ENCODE measurements around the gene ROBO1. TPM values are rescaled to one million over a fixed set of nuclear protein-coding genes. Genes with fewer than 3 reads are reported as not detected.

ROBO1 gene
- total and polyA plus RNA-seq, 4 donors = 1.0 to 30.3 (median 3.9) TPM

DNA sequence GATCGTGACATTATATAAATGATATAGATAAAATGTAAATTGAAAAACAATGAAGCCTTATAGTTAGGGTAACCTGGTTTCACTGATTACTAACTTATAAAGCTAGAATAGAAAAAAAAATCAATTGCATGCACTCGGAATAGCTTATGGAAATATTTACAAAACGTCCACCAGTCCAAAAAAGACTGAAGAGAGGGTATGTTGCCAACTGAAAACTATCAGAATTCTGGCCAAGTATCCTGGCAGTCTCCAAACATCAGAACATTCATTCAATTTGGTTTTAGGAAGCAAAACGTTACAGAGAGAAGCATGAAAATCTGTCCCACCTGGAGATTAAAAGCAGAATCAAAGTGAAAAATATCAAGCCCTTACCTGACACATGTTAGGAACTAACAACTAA is 892.4 kb downstream of the ROBO1 start:
- Histone ChIP-seq H3K27me3 (ENCODE audit: control insufficient read depth in 4 of 4, insufficient read depth in 4 of 4, low read length in 3 of 4) (no peaks in the 10 kb centered on the region), H3K9ac (ENCODE audit: low read depth in 1 of 2, low read length in 2 of 2) (no peak overlapping the region), H3K4me3 (ENCODE audit: low read depth in 1 of 3, low read length in 3 of 3) (no peak overlapping the region), H3K4me1 (ENCODE audit: control insufficient read depth in 4 of 4, insufficient read depth in 4 of 4, low read length in 3 of 4) (no peaks in the 10 kb centered on the region), H3K36me3 (ENCODE audit: control insufficient read depth in 4 of 4, insufficient read depth in 3 of 4, low read depth in 1 of 4, low read length in 3 of 4) (no peaks in the 10 kb centered on the region), H3K9me3 (ENCODE audit: control insufficient read depth in 4 of 4, low read length in 3 of 4) (no peaks in the 10 kb centered on the region), H3K27ac (ENCODE audit: low read depth in 1 of 2, low read length in 2 of 2) (no peak overlapping the region)
- DNase-seq (ENCODE audit: low spot score) = no peak
- TF ChIP-seq HNF4A (conservative IDR thresholded peaks at IDR 0.05) = peak; percentile 23 to 32
- no peak for TF ChIP-seq HNF4G (IDR thresholded peaks at IDR 0.05)
- no peak for TF ChIP-seq GABPA (IDR thresholded peaks at IDR 0.05 in 1 of 2, conservative IDR thresholded peaks at IDR 0.05 in 1 of 2)
- no peak for TF ChIP-seq FOXA1 (IDR thresholded peaks at IDR 0.05)
- TF ChIP-seq RXRA (IDR thresholded peaks at IDR 0.05) = peak in 1 of 2 donors; percentile 16
- peak; percentile 15 to 31 for TF ChIP-seq RAD21 (IDR thresholded peaks at IDR 0.05)
- TF ChIP-seq JUND (IDR thresholded peaks at IDR 0.05) = no peak
- 33% methylated on average over 4 of the region's 4 CpGs for WGBS

DNA sequence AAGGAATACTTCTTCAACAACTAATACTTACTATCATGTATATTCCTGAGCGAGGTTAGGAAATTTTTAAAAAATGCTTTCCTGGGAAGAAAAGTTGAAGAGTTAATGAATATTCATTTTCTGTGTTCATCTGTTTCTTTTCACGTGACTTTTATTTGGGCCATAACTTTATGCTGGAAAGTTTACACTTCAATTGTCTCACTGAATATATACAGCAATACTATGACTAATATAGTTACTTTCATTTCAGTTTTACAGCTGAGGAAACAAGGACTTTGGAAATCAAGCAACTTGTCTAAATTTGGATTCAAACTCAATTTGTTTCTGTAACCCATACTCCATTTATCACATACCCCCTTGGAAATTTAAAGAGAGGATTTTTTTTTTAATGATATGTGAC is 894.2 kb downstream of the ROBO1 start:
- no peak for DNase-seq (ENCODE audit: low spot score)
- no peaks in the 10 kb centered on the region for H3K36me3 ChIP-seq (ENCODE audit: control insufficient read depth in 4 of 4, insufficient read depth in 3 of 4, low read depth in 1 of 4, low read length in 3 of 4)
- no peaks in the 10 kb centered on the region for H3K9me3 ChIP-seq (ENCODE audit: control insufficient read depth in 4 of 4, low read length in 3 of 4)
- no peak for TF ChIP-seq TAF1 (conservative IDR thresholded peaks at IDR 0.05)
- TF ChIP-seq GABPA (IDR thresholded peaks at IDR 0.05 in 1 of 2, conservative IDR thresholded peaks at IDR 0.05 in 1 of 2) = no peak
- whole genome bisulfite sequencing = 86% methylated on average over 2 of the region's 2 CpGs
- no peaks in the 10 kb centered on the region for H3K4me1 ChIP-seq (ENCODE audit: control insufficient read depth in 4 of 4, insufficient read depth in 4 of 4, low read length in 3 of 4)
- H3K27me3 ChIP-seq (ENCODE audit: control insufficient read depth in 4 of 4, insufficient read depth in 4 of 4, low read length in 3 of 4) = no peaks in the 10 kb centered on the region
- no peak overlapping the region for H3K9ac ChIP-seq (ENCODE audit: low read depth in 1 of 2, low read length in 2 of 2)
- H3K27ac ChIP-seq (ENCODE audit: low read depth in 1 of 2, low read length in 2 of 2) = no peak overlapping the region
- no peak overlapping the region for H3K4me3 ChIP-seq (ENCODE audit: low read depth in 1 of 3, low read length in 3 of 3)

GRCh38 chr3:78872195-78872594 is 895.6 kb downstream of the ROBO1 start:
- H3K4me3 ChIP-seq (ENCODE audit: low read depth in 1 of 3, low read length in 3 of 3) = no peak overlapping the region
- H3K27me3 ChIP-seq (ENCODE audit: control insufficient read depth in 4 of 4, insufficient read depth in 4 of 4, low read length in 3 of 4) = no peaks in the 10 kb centered on the region
- no peaks in the 10 kb centered on the region for H3K36me3 ChIP-seq (ENCODE audit: control insufficient read depth in 4 of 4, insufficient read depth in 3 of 4, low read depth in 1 of 4, low read length in 3 of 4)
- no peaks in the 10 kb centered on the region for H3K4me1 ChIP-seq (ENCODE audit: control insufficient read depth in 4 of 4, insufficient read depth in 4 of 4, low read length in 3 of 4)
- no peak overlapping the region for H3K9ac ChIP-seq (ENCODE audit: low read depth in 1 of 2, low read length in 2 of 2)
- H3K27ac ChIP-seq (ENCODE audit: low read depth in 1 of 2, low read length in 2 of 2) = no peak overlapping the region
- no peaks in the 10 kb centered on the region for H3K9me3 ChIP-seq (ENCODE audit: control insufficient read depth in 4 of 4, low read length in 3 of 4)
- WGBS = 40% methylated on average over 3 of the region's 3 CpGs
- TF ChIP-seq NR2F2 (IDR thresholded peaks at IDR 0.05) (peak; percentile 86), EGR1 (IDR thresholded peaks at IDR 0.05; ENCODE audit: low read depth in 2 of 2) (no peak)
- DNase-seq (ENCODE audit: low spot score) = no peak

GRCh38 chr3:78871048-78871447 is 896.8 kb downstream of the ROBO1 start:
- Histone ChIP-seq H3K36me3 (ENCODE audit: control insufficient read depth in 4 of 4, insufficient read depth in 3 of 4, low read depth in 1 of 4, low read length in 3 of 4) (no peaks in the 10 kb centered on the region), H3K9me3 (ENCODE audit: control insufficient read depth in 4 of 4, low read length in 3 of 4) (no peaks in the 10 kb centered on the region), H3K27me3 (ENCODE audit: control insufficient read depth in 4 of 4, insufficient read depth in 4 of 4, low read length in 3 of 4) (no peaks in the 10 kb centered on the region), H3K27ac (ENCODE audit: low read depth in 1 of 2, low read length in 2 of 2) (no peak overlapping the region), H3K9ac (ENCODE audit: low read depth in 1 of 2, low read length in 2 of 2) (no peak overlapping the region), H3K4me3 (ENCODE audit: low read depth in 1 of 3, low read length in 3 of 3) (no peak overlapping the region), H3K4me1 (ENCODE audit: control insufficient read depth in 4 of 4, insufficient read depth in 4 of 4, low read length in 3 of 4) (no peaks in the 10 kb centered on the region)
- 90% methylated on average over 4 of the region's 4 CpGs for WGBS
- no peak for TF ChIP-seq HNF4G (IDR thresholded peaks at IDR 0.05)
- TF ChIP-seq HNF4A (conservative IDR thresholded peaks at IDR 0.05) = no peak
- TF ChIP-seq GABPA (IDR thresholded peaks at IDR 0.05 in 1 of 2, conservative IDR thresholded peaks at IDR 0.05 in 1 of 2) = no peak
- TF ChIP-seq, protein P1, sequence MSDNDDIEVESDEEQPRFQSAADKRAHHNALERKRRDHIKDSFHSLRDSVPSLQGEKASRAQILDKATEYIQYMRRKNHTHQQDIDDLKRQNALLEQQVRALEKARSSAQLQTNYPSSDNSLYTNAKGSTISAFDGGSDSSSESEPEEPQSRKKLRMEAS (IDR thresholded peaks at IDR 0.05) = no peak
- no peak for TF ChIP-seq JUND (IDR thresholded peaks at IDR 0.05)
- no peak for TF ChIP-seq YY1 (IDR thresholded peaks at IDR 0.05)
- TF ChIP-seq FOXA1 (IDR thresholded peaks at IDR 0.05) = no peak
- no peak for DNase-seq (ENCODE audit: low spot score)
